Left ventricle myocardium inferior (tissue), 1 donor: ENCODE results near the gene KRI1. TPM values are rescaled to one million over a fixed set of nuclear protein-coding genes. Genes with fewer than 3 reads are reported as not detected.

Experiments
- DNase-seq: peaks from one replicate; pipeline ENCODE4 v3.0.0-alpha.2; 2020
- H3K27ac ChIP-seq: fragments of 200-600 bp; replicated peaks from 2 replicates; pipeline ENCODE4 v1.8.0; 2021
- H3K27me3 ChIP-seq: fragments of 200-600 bp; 2 replicates; pipeline ENCODE4 v1.8.0; 2021; ENCODE audit warnings: low read depth
- H3K36me3 ChIP-seq: fragments of 200-600 bp; 2 replicates; pipeline ENCODE4 v1.8.0; 2021
- H3K4me1 ChIP-seq: fragments of 200-600 bp; 2 replicates; pipeline ENCODE4 v1.8.0; 2021
- H3K4me3 ChIP-seq: fragments of 200-600 bp; 2 replicates; pipeline ENCODE4 v1.8.0; 2021; ENCODE audit warnings: mild to moderate bottlenecking, moderate library complexity
- H3K9me3 ChIP-seq: fragments of 200-600 bp; replicated peaks from 2 replicates; pipeline ENCODE4 v1.8.0; 2021
- intact Hi-C: fragments of 100-400 bp; cut with micrococcal nuclease; formaldehyde crosslinking; loops from one replicate; pipeline ENCODE4 v1.11.0; 2022
- microRNA-seq: library from miRNA; unstranded; fragments of <30 nt; microRNA quantifications from one replicate; pipeline ENCODE4 v1.2.0, GENCODE V29; 2020
- total RNA-seq: library from RNA; stranded (reverse); fragmentation: NEBNext Ultra II Directional; extraction: Animal tissue kit (Norgen Biotek cat#: 25700); gene quantifications from one replicate; pipeline ENCODE4 v1.2.1, GENCODE V29; 2021
- TF ChIP-seq, protein P1 (sequence below): fragments of 200-600 bp; IDR thresholded peaks from 2 replicates; pipeline ENCODE4 v1.8.0; 2021; ENCODE audit warnings: antibody characterized with exemption, mild to moderate bottlenecking, borderline replicate concordance
- donor health status: DM: no; HTN: yes; CAD: no; lungs with severe emphysema.

KRI1 gene
- total RNA-seq, 1 donor from 2014 or later, result 10.2 TPM

DNA sequence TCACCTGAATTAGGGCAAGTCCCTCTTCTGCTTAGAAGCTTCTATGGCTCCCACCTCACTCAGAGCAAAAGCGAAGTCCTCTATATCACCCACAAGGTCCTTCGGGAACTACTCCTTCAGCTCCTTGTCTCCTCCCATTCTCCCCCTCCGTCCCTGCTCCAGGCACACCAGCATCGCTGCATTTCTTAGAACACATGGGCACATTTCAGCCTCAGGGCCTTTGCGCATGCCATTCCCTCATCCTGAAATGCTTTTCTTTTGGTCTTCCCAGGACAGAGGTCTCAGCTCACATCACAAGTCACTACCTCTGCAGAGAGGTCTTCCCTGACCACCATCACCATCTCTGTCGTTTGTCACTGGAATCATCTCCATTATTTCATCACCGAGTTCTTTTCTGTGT is 52.6 kb downstream of the KRI1 start:
- no peaks in the 10 kb centered on the region for H3K36me3 ChIP-seq
- no peak overlapping the region for H3K27ac ChIP-seq
- H3K4me3 ChIP-seq, result no peak overlapping the region
- H3K4me1 ChIP-seq, result peaks cover 35% of the 10 kb centered on the region
- no peak for DNase-seq
- TF ChIP-seq, protein P1, sequence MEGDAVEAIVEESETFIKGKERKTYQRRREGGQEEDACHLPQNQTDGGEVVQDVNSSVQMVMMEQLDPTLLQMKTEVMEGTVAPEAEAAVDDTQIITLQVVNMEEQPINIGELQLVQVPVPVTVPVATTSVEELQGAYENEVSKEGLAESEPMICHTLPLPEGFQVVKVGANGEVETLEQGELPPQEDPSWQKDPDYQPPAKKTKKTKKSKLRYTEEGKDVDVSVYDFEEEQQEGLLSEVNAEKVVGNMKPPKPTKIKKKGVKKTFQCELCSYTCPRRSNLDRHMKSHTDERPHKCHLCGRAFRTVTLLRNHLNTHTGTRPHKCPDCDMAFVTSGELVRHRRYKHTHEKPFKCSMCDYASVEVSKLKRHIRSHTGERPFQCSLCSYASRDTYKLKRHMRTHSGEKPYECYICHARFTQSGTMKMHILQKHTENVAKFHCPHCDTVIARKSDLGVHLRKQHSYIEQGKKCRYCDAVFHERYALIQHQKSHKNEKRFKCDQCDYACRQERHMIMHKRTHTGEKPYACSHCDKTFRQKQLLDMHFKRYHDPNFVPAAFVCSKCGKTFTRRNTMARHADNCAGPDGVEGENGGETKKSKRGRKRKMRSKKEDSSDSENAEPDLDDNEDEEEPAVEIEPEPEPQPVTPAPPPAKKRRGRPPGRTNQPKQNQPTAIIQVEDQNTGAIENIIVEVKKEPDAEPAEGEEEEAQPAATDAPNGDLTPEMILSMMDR, result no peak
- no peaks in the 10 kb centered on the region for H3K9me3 ChIP-seq
- intact Hi-C loops, result no loop called here
- peaks cover 92% of the 10 kb centered on the region for H3K27me3 ChIP-seq

- peaks cover 63% of the 10 kb centered on the region for H3K27me3 ChIP-seq
Measured at GRCh38 chr19:10510301-10510802, 55.5 kb downstream of the KRI1 start.

DNA sequence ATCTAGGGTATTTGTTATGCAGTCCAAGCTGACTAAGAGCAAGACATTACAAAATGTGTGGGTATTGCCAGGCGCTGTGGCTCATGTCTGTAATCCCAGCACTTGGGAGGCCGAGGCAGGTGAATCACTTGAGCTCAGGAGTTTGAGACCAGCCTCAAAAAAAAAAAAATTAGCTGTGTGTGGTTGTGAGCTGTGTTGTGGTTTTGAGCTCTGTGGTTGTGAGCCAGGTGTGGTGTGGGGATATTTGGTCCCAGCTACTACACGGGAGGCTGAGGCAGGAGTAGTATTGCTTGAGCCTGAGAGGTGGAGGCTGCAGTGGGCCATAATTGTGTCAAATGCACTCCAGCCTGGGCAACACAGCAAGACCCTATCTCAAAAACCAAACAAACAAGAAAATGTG is 57.1 kb downstream of the KRI1 start:
- peaks cover 47% of the 10 kb centered on the region for H3K27me3 ChIP-seq
- no peak overlapping the region for H3K4me3 ChIP-seq
- no peak overlapping the region for H3K27ac ChIP-seq
- TF ChIP-seq, protein P1, result no peak
- DNase-seq, result no peak
- H3K9me3 ChIP-seq, result no peaks in the 10 kb centered on the region
- intact Hi-C loops, result no loop called here
- peaks cover 12% of the 10 kb centered on the region for H3K4me1 ChIP-seq
- H3K36me3 ChIP-seq, result no peaks in the 10 kb centered on the region

More at GRCh38 chr19:10510301-10510802, 55.5 kb downstream of the KRI1 start:
- H3K4me1 ChIP-seq, result peaks cover 25% of the 10 kb centered on the region
- no peaks in the 10 kb centered on the region for H3K36me3 ChIP-seq
- intact Hi-C loops, result no loop called here
- no peaks in the 10 kb centered on the region for H3K9me3 ChIP-seq
- H3K27ac ChIP-seq, result no peak overlapping the region
- TF ChIP-seq, protein P1, result peak; percentile 71
- DNase-seq, result no peak
- H3K4me3 ChIP-seq, result no peak overlapping the region

- Histone ChIP-seq H3K27ac (no peak overlapping the region), H3K4me1 (peaks cover 19% of the 10 kb centered on the region), H3K27me3 (peaks cover 40% of the 10 kb centered on the region), H3K36me3 (no peaks in the 10 kb centered on the region), H3K4me3 (no peak overlapping the region), H3K9me3 (no peaks in the 10 kb centered on the region)
- intact Hi-C loops, result no loop called here
- TF ChIP-seq, protein P1, result no peak
- DNase-seq, result no peak
Measured at GRCh38 chr19:10508036-10508435, 57.8 kb downstream of the KRI1 start.

DNA sequence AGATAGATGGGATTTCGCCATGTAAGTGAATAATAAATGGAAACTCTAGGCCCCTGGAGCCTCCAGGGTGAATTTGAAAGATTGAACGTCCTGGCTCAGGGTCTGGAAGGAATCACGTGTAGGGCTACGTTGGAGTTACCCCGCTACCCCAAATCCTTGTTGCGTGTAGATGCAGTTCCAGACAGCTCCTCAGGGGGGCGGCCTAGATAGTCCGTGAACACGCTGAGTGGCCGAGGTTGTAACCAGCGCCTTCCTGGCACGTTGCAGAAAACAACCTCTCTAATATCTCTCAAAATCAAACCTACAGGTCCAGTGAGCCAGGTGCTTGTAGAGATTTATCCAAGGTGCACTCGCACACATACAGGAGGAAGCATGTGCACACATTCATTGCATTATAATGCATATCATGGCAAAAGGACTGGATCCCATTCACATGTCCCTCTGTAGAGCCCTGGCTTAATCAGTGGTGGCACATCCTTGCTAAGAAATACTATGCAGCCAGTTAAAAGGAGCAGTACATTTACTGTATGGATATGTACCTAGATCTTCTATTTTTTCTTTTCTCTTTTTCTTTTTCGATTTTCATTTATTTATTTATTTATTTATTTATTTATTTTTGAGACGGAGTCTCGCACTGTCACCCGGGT is 60.1 kb downstream of the KRI1 start:
- Histone ChIP-seq H3K9me3 (no peaks in the 10 kb centered on the region), H3K4me3 (no peak overlapping the region), H3K36me3 (no peaks in the 10 kb centered on the region), H3K27ac (no peak overlapping the region), H3K27me3 (peaks cover 17% of the 10 kb centered on the region), H3K4me1 (peaks cover 39% of the 10 kb centered on the region)
- intact Hi-C loops, result no loop called here
- TF ChIP-seq, protein P1, result peak; percentile 86
- DNase-seq, result peak; percentile 71

Small RNA genes within 50 kb of the gene (microRNA-seq; reads per million reads assigned to microRNA genes)
- not detected for gene MIR1238

Other genes with a start within 250 kb of the KRI1 start
- gene FDX2, start 250.0 kb downstream of the KRI1 start, total RNA-seq, result 17.4 TPM
- 11.1 TPM for gene RAVER1, start 232.5 kb downstream of the KRI1 start, total RNA-seq
- 31.3 TPM for gene ICAM3, start 226.4 kb downstream of the KRI1 start, total RNA-seq
- 55.1 TPM for gene TYK2, start 185.4 kb downstream of the KRI1 start, total RNA-seq
- 142 TPM for gene CDC37, start 162.5 kb downstream of the KRI1 start, total RNA-seq
- 20.0 TPM for gene PDE4A, start 145.5 kb downstream of the KRI1 start, total RNA-seq
- gene KEAP1, start 62.7 kb downstream of the KRI1 start, total RNA-seq, result 74.5 TPM
- gene S1PR5, start 48.6 kb downstream of the KRI1 start, total RNA-seq, result 0.11 TPM
- gene ATG4D, start 22.1 kb downstream of the KRI1 start, total RNA-seq, result 48.7 TPM
- gene CDKN2D, start 3.0 kb upstream of the KRI1 start, total RNA-seq, result 9.4 TPM
- gene AP1M2, start 21.3 kb upstream of the KRI1 start, total RNA-seq, result not detected
- gene SLC44A2, start 59.5 kb upstream of the KRI1 start, total RNA-seq, result 74.2 TPM
- gene ILF3, start 88.3 kb upstream of the KRI1 start, total RNA-seq, result 106 TPM
- gene QTRT1, start 135.4 kb upstream of the KRI1 start, total RNA-seq, result 30.5 TPM
- 156 TPM for gene DNM2, start 152.1 kb upstream of the KRI1 start, total RNA-seq